Activated B cell treated with CpG ODN at 0.5 μM for 24 hours (primary cell): ENCODE results near the gene THEM5. TPM values are rescaled to one million over a fixed set of nuclear protein-coding genes. Genes with fewer than 3 reads are reported as not detected.

Source experiments
- ATAC-seq: fragments of 200-7000 bp; cut with Tn5 transposase; one replicate; pipeline ENCODE4 v1.10.0; 2021; ENCODE audit warnings: low read depth, mild to moderate bottlenecking, moderate library complexity
- CTCF ChIA-PET: fragments of 350-600 bp; sonication (Branson Sonifier 250); formaldehyde crosslinking; loops from one replicate; lab custom pipeline; 2021; ENCODE audit warnings: antibody characterized with exemption; lab: Charles Lee
- POLR2A ChIA-PET: fragments of 350-600 bp; sonication (Branson Sonifier 250); formaldehyde crosslinking; loops from one replicate; lab custom pipeline; 2021; ENCODE audit warnings: antibody characterized with exemption; lab: Charles Lee
- DNase-seq: peaks from one replicate; pipeline ENCODE4 v3.0.0; 2022
- H3K27ac Mint-ChIP-seq: one replicate; pipeline ENCODE4 v1.8.0; 2020; ENCODE audit warnings: mixed read lengths
- H3K27me3 Mint-ChIP-seq: one replicate; pipeline ENCODE4 v1.8.0; 2021; ENCODE audit warnings: mixed read lengths
- H3K36me3 Mint-ChIP-seq: one replicate; pipeline ENCODE4 v1.8.0; 2021; ENCODE audit warnings: low read depth, mixed read lengths
- H3K4me1 Mint-ChIP-seq: one replicate; pipeline ENCODE4 v1.8.0; 2021; ENCODE audit warnings: mixed read lengths
- H3K4me3 Mint-ChIP-seq: one replicate; pipeline ENCODE4 v1.8.0; 2020; ENCODE audit warnings: mild to moderate bottlenecking, mixed read lengths
- H3K9me3 Mint-ChIP-seq: one replicate; pipeline ENCODE4 v1.8.0; 2020; ENCODE audit warnings: mixed read lengths
- intact Hi-C: fragments of 100-400 bp; cut with micrococcal nuclease; formaldehyde crosslinking; loops from one replicate; pipeline ENCODE4 v1.15.1; 2024
- total RNA-seq: library from RNA; stranded (reverse); gene quantifications from 2 replicates; pipeline ENCODE4 v1.2.3, GENCODE V29; 2022
- TF ChIP-seq, protein P1 (sequence below): fragments of 200-600 bp; IDR thresholded peaks from one replicate; pipeline ENCODE4 v1.8.0; 2022; ENCODE audit warnings: antibody characterized with exemption, mild to moderate bottlenecking

Gene THEM5
- total RNA-seq, 1 donor from 2014 or later: not detected

DNA sequence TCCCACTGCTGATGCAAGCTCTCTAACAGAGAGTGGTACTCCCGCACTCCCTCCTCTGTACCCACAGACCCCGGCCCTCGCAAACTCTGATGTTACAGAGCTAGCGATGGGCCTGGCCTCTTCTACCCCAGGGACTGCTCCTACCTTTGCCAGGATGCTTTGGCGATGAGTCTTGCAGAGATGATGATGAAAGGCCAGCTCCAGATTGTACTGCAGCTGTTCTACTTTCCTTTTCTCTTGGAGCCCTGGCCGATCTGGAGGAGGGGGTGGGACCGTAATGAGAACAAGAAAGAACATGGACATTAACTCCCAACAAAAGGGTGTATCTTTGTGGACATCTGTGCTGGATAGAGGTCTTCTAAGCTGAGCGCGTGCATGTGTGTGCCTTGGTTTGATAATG, 42.3 kb downstream of the THEM5 start:
- no peaks in the 10 kb centered on the region for H3K9me3 Mint-ChIP-seq
- POLR2A ChIA-PET: no interaction called here
- CTCF ChIA-PET: no interaction called here
- H3K27ac Mint-ChIP-seq: no peak overlapping the region
- peaks cover 5% of the 10 kb centered on the region for H3K27me3 Mint-ChIP-seq
- H3K4me3 Mint-ChIP-seq: no peak overlapping the region
- TF ChIP-seq, protein P1, sequence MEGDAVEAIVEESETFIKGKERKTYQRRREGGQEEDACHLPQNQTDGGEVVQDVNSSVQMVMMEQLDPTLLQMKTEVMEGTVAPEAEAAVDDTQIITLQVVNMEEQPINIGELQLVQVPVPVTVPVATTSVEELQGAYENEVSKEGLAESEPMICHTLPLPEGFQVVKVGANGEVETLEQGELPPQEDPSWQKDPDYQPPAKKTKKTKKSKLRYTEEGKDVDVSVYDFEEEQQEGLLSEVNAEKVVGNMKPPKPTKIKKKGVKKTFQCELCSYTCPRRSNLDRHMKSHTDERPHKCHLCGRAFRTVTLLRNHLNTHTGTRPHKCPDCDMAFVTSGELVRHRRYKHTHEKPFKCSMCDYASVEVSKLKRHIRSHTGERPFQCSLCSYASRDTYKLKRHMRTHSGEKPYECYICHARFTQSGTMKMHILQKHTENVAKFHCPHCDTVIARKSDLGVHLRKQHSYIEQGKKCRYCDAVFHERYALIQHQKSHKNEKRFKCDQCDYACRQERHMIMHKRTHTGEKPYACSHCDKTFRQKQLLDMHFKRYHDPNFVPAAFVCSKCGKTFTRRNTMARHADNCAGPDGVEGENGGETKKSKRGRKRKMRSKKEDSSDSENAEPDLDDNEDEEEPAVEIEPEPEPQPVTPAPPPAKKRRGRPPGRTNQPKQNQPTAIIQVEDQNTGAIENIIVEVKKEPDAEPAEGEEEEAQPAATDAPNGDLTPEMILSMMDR: no peak
- ATAC-seq: no peak
- H3K4me1 Mint-ChIP-seq: no peaks in the 10 kb centered on the region
- DNase-seq: no peak
- no peaks in the 10 kb centered on the region for H3K36me3 Mint-ChIP-seq
- intact Hi-C loops: no loop called here

DNA sequence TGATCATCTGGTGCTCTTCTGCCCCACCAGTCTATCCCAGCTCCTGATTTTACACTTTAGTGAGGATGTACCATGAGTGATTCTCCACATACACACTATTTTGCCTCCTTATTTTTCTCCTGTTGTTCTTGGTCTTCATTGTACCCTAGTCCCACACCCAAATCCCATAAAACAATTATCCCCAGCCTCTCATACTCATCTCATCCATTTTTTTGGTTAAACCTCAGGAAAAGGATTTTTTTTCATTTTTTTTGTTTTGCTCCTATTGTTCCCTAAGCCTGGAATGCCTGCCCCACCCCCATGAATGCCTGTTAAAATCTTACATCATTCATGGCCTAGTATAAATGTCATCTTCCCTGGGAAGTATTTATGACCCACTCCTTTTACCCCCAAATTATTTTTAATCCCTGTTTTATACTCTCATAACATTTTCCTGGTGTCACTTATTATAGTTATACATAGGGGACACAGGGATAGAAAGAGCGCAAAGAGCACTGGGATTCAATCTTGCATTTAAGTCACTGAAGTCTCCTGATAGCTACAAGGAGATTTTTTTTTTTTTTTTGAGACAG, 43.4 kb downstream of the THEM5 start:
- DNase-seq (no peak), ATAC-seq (no peak)
- no peak overlapping the region for H3K27ac Mint-ChIP-seq
- H3K4me1 Mint-ChIP-seq: no peaks in the 10 kb centered on the region
- TF ChIP-seq, protein P1: no peak
- H3K27me3 Mint-ChIP-seq: peaks cover 2% of the 10 kb centered on the region
- H3K9me3 Mint-ChIP-seq: no peaks in the 10 kb centered on the region
- H3K4me3 Mint-ChIP-seq: no peak overlapping the region
- POLR2A ChIA-PET: no interaction called here
- CTCF ChIA-PET: no interaction called here
- H3K36me3 Mint-ChIP-seq: no peaks in the 10 kb centered on the region
- intact Hi-C loops: no loop called here

DNA sequence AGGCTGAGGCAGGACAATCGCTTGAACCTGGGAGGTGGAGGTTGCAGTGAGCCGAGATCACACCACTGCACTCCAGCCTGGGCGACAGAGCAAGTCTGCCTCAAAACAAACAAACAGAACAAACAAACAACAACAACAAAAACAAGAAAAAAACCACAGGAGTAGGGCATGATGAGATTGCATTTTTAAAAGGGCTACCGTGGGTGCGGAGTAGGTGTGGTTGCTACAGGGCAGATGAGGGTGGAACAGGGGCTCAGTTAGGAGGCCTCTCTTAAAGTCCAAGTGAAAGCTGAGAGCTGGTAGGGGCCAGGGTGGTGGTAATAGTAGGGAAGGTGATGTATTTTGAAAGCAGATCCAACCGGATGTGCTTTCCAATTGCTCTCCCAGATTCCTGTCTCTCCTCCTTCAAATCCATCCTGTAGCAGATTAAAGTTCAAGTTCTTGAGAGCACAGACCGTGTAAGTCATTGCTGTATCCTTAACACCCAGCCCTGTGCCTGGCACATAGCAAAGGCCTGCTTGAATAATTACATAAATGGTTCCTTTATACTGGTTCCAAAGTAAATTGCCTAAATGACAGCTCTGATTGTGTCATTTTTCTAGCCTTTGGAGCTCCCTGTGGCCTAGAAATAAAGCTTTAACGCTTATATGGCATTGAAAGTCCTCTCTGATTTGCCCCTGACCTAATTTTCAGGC, 44.1 kb downstream of the THEM5 start:
- CTCF ChIA-PET: no interaction called here
- intact Hi-C loops: no loop called here
- POLR2A ChIA-PET: no interaction called here
- Mint-ChIP-seq H3K27ac (no peak overlapping the region), H3K9me3 (no peaks in the 10 kb centered on the region), H3K27me3 (peaks cover 2% of the 10 kb centered on the region), H3K4me3 (no peak overlapping the region), H3K36me3 (no peaks in the 10 kb centered on the region), H3K4me1 (peaks cover 2% of the 10 kb centered on the region)
- ATAC-seq: no peak
- TF ChIP-seq, protein P1: no peak
- no peak for DNase-seq

DNA sequence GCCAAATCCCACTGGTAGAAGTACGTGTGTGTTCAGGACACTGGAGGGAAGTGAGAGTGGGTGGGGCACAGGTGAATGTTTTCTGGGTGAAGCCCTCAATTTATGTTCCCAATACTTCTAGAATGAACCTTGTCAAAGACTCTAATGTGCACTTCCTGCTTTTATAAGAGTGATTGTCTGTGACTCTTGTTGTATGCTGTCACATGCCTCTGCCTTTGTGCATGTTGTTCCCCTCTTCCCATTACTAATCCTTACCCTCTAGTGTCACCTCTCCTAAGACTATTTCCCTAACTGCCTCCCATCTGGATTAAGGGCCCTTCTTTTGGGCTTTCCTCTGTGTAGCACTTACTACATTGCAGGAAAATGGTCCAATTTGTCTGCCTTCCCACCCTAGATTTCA, 45.7 kb downstream of the THEM5 start:
- ATAC-seq: no peak
- TF ChIP-seq, protein P1: no peak
- intact Hi-C loops: no loop called here
- H3K36me3 Mint-ChIP-seq: no peaks in the 10 kb centered on the region
- H3K27me3 Mint-ChIP-seq: peaks cover 2% of the 10 kb centered on the region
- no peaks in the 10 kb centered on the region for H3K9me3 Mint-ChIP-seq
- peaks cover 8% of the 10 kb centered on the region for H3K4me1 Mint-ChIP-seq
- DNase-seq: no peak
- POLR2A ChIA-PET: no interaction called here
- H3K27ac Mint-ChIP-seq: no peak overlapping the region
- no peak overlapping the region for H3K4me3 Mint-ChIP-seq
- CTCF ChIA-PET: no interaction called here

DNA sequence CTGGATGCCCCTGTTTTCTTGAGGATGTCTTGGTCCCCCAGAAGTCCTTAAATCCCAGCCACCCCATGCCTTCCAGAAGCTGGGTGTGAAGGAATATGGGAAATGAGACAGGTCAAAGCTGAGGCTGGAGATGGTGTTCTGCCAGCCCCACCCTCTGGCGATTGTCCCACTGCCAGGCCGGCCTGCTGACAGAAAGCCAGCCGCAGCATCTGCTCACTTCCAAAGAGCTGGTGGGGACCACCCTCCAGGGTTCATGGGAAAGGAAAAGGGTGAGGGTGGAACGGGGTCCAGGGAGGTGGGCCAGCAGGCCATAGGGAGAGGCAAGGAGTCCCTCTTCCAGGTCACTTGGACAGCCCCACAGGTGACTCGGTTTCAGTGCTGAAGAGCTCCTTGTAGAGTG, 46.4 kb downstream of the THEM5 start:
- POLR2A ChIA-PET: no interaction called here
- H3K27ac Mint-ChIP-seq: no peak overlapping the region
- CTCF ChIA-PET: no interaction called here
- peaks cover 8% of the 10 kb centered on the region for H3K4me1 Mint-ChIP-seq
- ATAC-seq (no peak), DNase-seq (no peak)
- peaks cover 2% of the 10 kb centered on the region for H3K27me3 Mint-ChIP-seq
- no peaks in the 10 kb centered on the region for H3K9me3 Mint-ChIP-seq
- H3K36me3 Mint-ChIP-seq: no peaks in the 10 kb centered on the region
- TF ChIP-seq, protein P1: no peak
- no peak overlapping the region for H3K4me3 Mint-ChIP-seq
- intact Hi-C loops: no loop called here
